Skeletal muscle satellite cell (primary cell): ENCODE results near the gene EPC1.
A peak's percentile ranks its signal among the peaks of the same experiment; 100 is the strongest.

Experiments used
- H3K27me3 ChIP-seq: 2 replicates; pipeline ENCODE4 v1.7.0; 2013; ENCODE audit warnings: low read length; ENCODE audit not compliant: control insufficient read depth, insufficient read depth
- H3K36me3 ChIP-seq: 2 replicates; pipeline ENCODE4 v1.7.0; 2013; ENCODE audit warnings: mild to moderate bottlenecking, control low read depth, low read length; ENCODE audit not compliant: insufficient read depth
- H3K4me1 ChIP-seq: 2 replicates; pipeline ENCODE4 v1.7.0; 2013; ENCODE audit warnings: low read length; ENCODE audit not compliant: control insufficient read depth, insufficient read depth
- H3K4me2 ChIP-seq: 2 replicates; pipeline ENCODE4 v1.7.0; 2013; ENCODE audit warnings: mild to moderate bottlenecking, low read length
- H3K4me3 ChIP-seq: 2 replicates; pipeline ENCODE4 v1.7.0; 2013; ENCODE audit warnings: low read length
- H3K9ac ChIP-seq: 2 replicates; pipeline ENCODE4 v1.7.0; 2013; ENCODE audit warnings: mild to moderate bottlenecking, low read depth, low read length, moderate library complexity
- H3K9me3 ChIP-seq: replicated peaks from 2 replicates; pipeline ENCODE4 v1.7.0; 2013; ENCODE audit warnings: mild to moderate bottlenecking, control low read depth, low read length

EPC1 gene

DNA sequence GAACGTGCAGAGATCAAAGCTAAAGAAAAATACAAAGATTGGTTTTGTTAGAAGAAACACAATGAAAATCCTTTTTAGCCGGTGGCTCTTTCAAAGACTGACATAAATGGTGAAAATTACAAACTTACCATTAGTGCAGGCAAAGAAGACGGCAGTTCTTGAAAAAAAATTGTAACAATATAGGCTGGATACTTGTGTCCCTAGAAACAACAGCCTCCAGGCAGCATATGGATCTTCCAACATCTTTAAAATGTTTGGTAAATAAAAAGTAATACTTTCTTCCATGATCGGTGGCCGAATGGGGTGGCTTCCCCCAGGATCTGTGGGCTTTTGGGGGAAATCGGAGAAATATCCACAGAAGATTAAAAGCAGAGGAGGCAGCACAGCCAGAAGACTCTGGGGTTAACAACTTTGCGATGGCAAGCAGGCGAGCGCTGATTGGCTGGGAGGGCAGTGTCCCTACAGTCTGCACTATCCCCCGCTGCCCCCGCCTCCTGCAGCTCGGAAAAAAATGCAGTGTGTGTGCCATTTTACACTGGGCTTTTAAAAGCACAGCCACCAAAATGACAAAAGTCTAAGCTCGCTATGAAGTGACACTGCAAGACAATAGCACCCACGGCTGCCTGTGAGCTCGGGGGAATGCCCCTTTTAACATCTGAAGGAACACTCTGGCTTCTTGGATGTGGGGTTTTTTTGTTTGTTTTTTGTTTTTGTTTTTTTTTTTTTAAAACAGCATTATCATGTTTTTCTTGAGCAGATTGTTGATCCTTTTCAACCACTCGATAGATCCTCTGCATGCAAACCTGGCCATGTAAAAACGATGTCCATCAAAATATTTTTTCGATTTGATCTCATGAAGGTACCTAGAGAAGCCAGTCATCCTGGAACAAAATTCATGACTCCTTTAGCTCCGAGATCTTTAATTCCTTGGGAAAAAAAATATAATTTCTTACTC lies 31.7 kb upstream of the EPC1 start:
- Histone ChIP-seq H3K27me3 (no peaks in the 10 kb centered on the region), H3K9ac (peak overlapping the region; percentile 90), H3K9me3 (no peaks in the 10 kb centered on the region), H3K36me3 (no peaks in the 10 kb centered on the region), H3K4me1 (peaks cover 10% of the 10 kb centered on the region), H3K4me3 (peak overlapping the region; percentile 74), H3K4me2 (peak overlapping the region; percentile 95)

DNA sequence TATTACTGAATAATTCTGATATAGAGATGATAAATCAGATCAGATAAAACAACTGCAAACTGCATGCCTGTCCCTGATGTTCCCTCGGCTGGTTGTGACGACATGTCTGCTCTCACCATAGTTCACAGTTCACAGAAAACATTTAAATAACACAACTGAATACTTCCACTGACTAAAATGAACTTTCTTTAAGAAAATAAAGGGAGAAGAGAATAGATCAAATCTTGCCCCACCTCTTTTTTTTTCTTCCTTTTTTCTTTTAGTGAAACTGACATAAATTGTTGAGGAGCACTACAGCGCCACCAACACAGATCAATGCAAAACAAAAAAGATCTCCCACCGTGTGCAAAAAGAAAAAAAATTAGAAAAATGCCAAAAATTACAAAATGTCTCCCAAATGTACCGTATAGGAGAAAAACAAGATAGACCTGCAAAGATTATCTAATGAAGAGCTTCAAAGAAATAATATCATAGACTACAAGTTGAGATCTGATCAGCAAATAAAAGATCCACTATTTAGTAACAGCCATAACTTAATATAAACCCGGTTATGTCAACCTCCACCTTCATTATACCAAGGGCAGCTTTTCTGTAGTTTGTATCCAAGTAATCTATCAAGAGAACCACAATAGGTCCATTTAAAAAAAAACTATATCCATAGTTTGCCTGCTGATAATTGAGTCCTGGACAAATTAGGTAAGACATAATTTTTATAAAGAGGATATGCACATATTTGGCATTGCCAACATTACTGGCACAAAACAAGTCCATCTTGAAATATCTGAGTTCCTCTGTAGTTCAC lies 30.7 kb upstream of the EPC1 start:
- peak overlapping the region; percentile 90 for H3K9ac ChIP-seq
- no peaks in the 10 kb centered on the region for H3K36me3 ChIP-seq
- no peaks in the 10 kb centered on the region for H3K9me3 ChIP-seq
- H3K4me1 ChIP-seq, result peaks cover 10% of the 10 kb centered on the region
- peak overlapping the region; percentile 74 for H3K4me3 ChIP-seq
- H3K27me3 ChIP-seq, result no peaks in the 10 kb centered on the region
- peak overlapping the region; percentile 95 for H3K4me2 ChIP-seq

DNA sequence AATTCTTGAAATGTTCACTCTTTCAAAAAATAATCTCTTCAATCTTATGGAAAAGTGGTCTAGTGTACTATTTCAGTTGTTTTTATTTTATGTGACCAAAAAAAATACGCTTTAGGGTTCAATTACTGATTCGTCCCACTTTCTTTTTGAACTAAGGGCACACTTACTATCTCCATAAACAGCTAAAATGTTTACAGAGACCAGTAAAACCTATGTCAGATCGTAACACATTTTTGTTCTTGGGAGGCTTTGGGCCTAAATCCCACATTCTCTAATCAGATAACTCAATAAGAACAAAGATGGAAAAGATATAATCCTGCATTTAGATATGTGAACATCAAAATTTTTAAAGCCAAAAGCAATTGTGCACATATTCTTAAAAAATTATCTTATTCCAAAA lies 29.8 kb upstream of the EPC1 start:
- Histone ChIP-seq H3K9me3 (no peaks in the 10 kb centered on the region), H3K9ac (peak overlapping the region; percentile 90), H3K4me1 (peaks cover 14% of the 10 kb centered on the region), H3K36me3 (no peaks in the 10 kb centered on the region), H3K27me3 (no peaks in the 10 kb centered on the region), H3K4me3 (peak overlapping the region; percentile 74), H3K4me2 (peak overlapping the region; percentile 95)

DNA sequence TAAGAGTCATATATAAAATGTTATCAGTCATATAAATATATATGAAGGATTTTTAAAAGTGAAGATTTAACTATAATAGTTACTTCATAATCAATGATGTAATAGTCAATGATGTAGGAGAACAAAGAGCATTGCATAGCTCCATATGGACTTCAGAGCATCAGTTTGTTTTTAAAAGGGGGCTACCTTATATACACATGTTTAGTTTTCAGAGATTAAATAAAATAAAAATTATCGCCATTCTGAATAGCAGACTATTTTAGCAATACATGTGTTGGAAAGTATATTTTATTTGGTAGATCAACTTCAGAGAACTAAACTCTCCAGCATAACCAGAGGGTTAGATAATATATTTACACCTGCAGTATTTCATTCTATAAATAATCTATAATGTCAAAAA lies 29.1 kb upstream of the EPC1 start:
- no peaks in the 10 kb centered on the region for H3K36me3 ChIP-seq
- H3K9me3 ChIP-seq, result no peaks in the 10 kb centered on the region
- H3K4me1 ChIP-seq, result peaks cover 14% of the 10 kb centered on the region
- H3K4me2 ChIP-seq, result peak overlapping the region; percentile 95
- peak overlapping the region; percentile 90 for H3K9ac ChIP-seq
- peak overlapping the region; percentile 74 for H3K4me3 ChIP-seq
- H3K27me3 ChIP-seq, result no peaks in the 10 kb centered on the region

DNA sequence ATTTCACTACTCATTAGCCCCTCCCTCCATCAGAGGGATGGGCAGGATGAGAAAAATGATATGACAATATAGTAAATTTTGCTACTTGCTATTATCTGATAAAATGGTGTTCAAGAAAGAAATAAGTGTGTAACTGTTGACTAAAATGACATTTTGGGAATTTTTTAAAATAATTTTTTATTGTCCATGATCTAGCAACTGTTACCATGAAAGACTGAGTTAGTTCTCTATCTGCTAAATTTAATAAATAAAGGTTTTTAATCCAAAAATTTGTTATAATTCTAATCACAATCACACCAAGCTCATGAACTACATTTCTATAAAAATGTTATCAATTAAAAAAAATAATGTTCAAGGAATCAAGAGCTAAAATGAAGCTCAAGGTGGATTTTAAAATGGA lies 28.7 kb upstream of the EPC1 start:
- no peaks in the 10 kb centered on the region for H3K27me3 ChIP-seq
- peak overlapping the region; percentile 95 for H3K4me2 ChIP-seq
- H3K9ac ChIP-seq, result peak overlapping the region; percentile 90
- peaks cover 14% of the 10 kb centered on the region for H3K4me1 ChIP-seq
- H3K9me3 ChIP-seq, result no peaks in the 10 kb centered on the region
- no peaks in the 10 kb centered on the region for H3K36me3 ChIP-seq
- H3K4me3 ChIP-seq, result no peak overlapping the region

DNA sequence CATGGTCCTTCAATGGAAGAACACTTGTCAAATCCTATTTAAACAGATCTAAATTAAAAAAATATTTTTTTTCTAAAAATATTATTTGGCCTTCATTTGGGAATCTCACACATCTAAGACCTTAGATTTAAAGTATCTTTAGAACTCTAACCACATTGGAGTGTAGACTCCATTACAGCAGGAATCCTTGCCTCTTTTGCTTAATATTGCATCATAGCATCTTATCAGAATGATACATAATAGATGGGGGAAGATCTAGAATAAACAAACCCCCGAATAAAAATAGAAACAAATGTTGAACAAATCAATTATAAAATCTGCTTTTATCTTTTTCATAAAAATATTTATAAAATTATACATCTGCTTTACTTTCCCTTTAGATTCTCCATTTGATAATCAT lies 27.6 kb upstream of the EPC1 start:
- H3K27me3 ChIP-seq, result no peaks in the 10 kb centered on the region
- H3K4me3 ChIP-seq, result no peak overlapping the region
- no peaks in the 10 kb centered on the region for H3K9me3 ChIP-seq
- no peak overlapping the region for H3K9ac ChIP-seq
- no peaks in the 10 kb centered on the region for H3K36me3 ChIP-seq
- H3K4me1 ChIP-seq, result peaks cover 11% of the 10 kb centered on the region
- no peak overlapping the region for H3K4me2 ChIP-seq

DNA sequence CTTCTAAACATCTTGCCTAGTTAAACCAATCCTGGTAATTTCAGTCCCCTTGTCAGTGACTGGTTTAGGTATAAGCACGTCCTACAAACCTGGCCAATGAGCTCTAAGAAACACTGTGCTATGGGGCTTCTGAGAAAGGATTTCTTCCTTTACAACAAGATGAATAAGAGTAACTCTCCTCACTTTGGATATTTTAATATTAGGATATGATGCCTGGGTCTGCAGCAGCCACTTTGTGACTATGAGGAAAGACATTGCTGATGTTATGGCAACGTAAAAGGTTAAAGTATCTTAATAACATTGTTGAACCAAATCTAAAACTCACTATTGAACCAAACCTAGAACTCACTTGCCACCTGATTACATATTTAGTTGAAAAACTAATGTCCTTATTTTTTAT lies 26.5 kb upstream of the EPC1 start:
- H3K36me3 ChIP-seq, result no peaks in the 10 kb centered on the region
- no peak overlapping the region for H3K4me3 ChIP-seq
- no peak overlapping the region for H3K4me2 ChIP-seq
- H3K9ac ChIP-seq, result no peak overlapping the region
- peaks cover 9% of the 10 kb centered on the region for H3K4me1 ChIP-seq
- H3K27me3 ChIP-seq, result no peaks in the 10 kb centered on the region
- no peaks in the 10 kb centered on the region for H3K9me3 ChIP-seq

DNA sequence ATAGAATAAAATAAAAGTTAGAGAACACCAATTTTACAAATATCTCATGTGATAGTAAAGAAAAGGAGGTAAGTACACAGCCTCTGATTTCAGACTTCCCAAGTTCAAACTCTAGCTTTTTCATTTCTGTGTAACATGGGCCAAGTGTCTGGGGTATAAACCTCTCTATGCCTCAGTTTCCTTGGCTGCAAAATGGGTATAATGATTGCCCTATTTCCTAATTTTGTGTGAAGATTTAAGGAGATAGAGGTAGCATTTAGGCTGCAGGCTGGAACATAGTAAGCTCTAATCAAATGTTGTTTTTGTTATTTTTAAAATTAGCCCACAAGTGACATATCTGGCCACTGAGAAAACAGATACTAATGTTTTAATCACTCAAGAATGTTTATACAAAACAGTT lies 26.1 kb upstream of the EPC1 start:
- Histone ChIP-seq H3K36me3 (no peaks in the 10 kb centered on the region), H3K9ac (no peak overlapping the region), H3K9me3 (no peaks in the 10 kb centered on the region), H3K4me2 (no peak overlapping the region), H3K4me3 (no peak overlapping the region), H3K4me1 (peaks cover 9% of the 10 kb centered on the region), H3K27me3 (no peaks in the 10 kb centered on the region)

DNA sequence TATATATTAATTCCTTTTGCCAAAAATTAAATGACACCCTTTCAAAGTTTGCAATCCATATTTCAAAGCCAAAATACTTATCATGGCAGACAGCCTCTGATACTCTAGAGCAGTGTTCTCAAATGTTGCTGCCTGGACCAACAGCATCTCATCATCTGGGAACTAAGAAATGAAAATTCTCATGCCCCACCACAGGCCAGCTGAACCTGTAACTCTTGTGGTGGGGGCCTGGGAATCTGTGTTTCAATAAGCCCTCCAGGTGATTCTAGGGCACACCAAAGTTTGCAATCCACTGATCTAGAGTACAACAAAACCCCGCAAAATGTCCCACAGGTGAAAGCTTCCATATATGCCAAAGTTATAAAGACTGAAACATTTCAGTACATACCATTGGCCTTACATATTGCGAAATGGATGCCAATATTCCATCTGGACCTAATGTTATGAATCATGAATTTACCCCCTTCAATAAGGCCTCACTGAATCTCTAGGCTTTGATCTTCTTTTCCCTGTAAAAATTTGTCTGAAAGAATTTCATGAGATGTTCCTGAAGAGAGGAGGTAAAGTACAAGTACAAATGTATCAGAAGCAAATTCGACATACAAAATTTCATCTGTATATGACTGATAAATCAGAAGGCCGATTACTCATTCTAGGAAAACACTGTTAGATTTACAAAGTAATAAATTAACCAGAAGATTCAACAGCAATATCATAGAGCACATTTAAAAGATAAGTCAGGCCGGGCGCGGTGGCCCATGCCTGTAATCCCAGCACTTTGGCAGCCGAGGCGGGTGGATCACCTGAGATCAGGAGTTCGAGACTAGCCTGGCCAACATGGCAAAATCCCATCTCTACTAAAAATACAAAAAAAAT lies 25.3 kb upstream of the EPC1 start:
- Histone ChIP-seq H3K27me3 (no peaks in the 10 kb centered on the region), H3K4me3 (no peak overlapping the region), H3K9ac (no peak overlapping the region), H3K36me3 (no peaks in the 10 kb centered on the region), H3K4me1 (peaks cover 11% of the 10 kb centered on the region), H3K9me3 (no peaks in the 10 kb centered on the region), H3K4me2 (no peak overlapping the region)

DNA sequence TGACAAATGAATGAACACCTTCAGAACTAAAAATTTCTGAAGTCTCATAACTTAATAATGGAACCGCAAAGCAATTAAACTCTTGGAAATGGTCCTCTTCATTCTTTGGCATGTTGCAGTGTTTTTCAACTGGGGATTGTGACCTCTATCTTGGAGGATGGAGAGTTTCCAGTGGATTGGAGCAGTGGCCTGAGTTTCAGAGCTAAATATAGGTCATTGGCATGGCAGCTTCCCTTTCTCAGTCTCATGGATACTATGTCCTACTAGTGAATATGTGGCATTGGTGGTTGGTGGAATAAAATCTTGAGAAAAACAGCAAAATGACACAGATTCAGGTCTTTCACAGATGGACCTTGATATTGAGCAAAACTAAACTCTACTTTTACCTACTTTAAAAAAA lies 24.1 kb upstream of the EPC1 start:
- H3K9me3 ChIP-seq, result no peaks in the 10 kb centered on the region
- H3K4me3 ChIP-seq, result no peak overlapping the region
- H3K4me1 ChIP-seq, result peaks cover 8% of the 10 kb centered on the region
- no peak overlapping the region for H3K9ac ChIP-seq
- no peaks in the 10 kb centered on the region for H3K27me3 ChIP-seq
- H3K4me2 ChIP-seq, result no peak overlapping the region
- no peaks in the 10 kb centered on the region for H3K36me3 ChIP-seq
